ENCODE results near the gene RABAC1. TPM values are rescaled to one million over a fixed set of nuclear protein-coding genes. Genes with fewer than 3 reads are reported as not detected.

RABAC1 gene
- total RNA-seq, 1 donor from 2014 or later = 56.7 TPM

DNA sequence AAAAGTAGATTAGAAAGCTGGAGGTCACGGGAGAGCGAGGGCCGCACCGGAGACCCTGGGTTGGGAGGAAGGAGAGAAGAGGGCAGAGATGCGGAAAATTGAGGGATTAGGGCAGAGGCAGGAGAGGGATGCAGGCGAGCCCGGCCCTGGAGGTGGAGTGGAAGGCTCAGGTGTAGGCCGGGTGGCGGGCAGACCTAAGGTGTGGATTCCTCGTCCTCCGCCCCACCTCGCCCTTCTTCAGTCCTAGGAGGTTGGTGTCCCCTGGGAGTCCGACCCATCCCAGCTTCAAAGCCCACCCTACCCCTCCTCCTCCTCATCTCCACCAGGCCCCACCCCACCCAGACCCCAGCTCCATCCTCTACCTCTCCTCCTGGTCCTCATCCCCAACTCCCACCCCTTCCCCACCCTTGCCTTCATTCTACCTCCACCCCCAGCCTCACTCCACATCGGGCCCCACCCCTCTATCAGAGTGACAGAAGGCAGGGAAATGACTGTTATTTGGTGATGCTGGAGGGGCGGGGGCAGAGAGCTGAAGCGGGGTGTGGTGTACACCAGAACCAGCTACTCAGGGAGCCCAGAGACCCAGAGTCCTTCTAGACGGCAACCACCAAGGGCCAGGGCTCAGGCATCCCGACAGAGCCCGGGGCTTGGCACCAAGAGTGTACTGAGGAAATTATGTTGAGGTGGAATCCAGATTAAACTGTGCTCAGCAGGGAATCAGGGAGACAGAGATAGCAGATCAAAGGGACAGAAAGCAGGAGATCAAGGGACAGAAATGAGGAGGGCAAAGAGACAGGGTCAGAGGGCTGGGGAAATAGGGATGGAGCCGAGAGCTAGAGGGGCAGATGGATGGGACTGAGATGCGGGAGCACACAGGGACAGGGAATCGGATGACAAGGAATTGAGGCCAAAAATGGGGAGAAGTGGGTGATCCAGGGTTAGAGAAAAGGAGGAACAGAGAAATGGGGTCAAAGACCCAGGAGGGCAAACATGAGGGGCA is 37.2 kb downstream of the RABAC1 start:
- no peaks in the 10 kb centered on the region for H3K9me3 ChIP-seq (replicated peaks)
- H3K4me1 ChIP-seq = no peaks in the 10 kb centered on the region
- H3K27me3 ChIP-seq (ENCODE audit: low read depth) = peaks cover 98% of the 10 kb centered on the region
- DNase-seq = no peak
- no peak overlapping the region for H3K27ac ChIP-seq (replicated peaks)
- TF ChIP-seq, protein P1, sequence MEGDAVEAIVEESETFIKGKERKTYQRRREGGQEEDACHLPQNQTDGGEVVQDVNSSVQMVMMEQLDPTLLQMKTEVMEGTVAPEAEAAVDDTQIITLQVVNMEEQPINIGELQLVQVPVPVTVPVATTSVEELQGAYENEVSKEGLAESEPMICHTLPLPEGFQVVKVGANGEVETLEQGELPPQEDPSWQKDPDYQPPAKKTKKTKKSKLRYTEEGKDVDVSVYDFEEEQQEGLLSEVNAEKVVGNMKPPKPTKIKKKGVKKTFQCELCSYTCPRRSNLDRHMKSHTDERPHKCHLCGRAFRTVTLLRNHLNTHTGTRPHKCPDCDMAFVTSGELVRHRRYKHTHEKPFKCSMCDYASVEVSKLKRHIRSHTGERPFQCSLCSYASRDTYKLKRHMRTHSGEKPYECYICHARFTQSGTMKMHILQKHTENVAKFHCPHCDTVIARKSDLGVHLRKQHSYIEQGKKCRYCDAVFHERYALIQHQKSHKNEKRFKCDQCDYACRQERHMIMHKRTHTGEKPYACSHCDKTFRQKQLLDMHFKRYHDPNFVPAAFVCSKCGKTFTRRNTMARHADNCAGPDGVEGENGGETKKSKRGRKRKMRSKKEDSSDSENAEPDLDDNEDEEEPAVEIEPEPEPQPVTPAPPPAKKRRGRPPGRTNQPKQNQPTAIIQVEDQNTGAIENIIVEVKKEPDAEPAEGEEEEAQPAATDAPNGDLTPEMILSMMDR (IDR thresholded peaks at IDR 0.05; ENCODE audit: borderline replicate concordance) = no peak
- H3K36me3 ChIP-seq = no peaks in the 10 kb centered on the region
- no peak overlapping the region for H3K4me3 ChIP-seq
- intact Hi-C loops (cut with micrococcal nuclease) = no loop called here

DNA sequence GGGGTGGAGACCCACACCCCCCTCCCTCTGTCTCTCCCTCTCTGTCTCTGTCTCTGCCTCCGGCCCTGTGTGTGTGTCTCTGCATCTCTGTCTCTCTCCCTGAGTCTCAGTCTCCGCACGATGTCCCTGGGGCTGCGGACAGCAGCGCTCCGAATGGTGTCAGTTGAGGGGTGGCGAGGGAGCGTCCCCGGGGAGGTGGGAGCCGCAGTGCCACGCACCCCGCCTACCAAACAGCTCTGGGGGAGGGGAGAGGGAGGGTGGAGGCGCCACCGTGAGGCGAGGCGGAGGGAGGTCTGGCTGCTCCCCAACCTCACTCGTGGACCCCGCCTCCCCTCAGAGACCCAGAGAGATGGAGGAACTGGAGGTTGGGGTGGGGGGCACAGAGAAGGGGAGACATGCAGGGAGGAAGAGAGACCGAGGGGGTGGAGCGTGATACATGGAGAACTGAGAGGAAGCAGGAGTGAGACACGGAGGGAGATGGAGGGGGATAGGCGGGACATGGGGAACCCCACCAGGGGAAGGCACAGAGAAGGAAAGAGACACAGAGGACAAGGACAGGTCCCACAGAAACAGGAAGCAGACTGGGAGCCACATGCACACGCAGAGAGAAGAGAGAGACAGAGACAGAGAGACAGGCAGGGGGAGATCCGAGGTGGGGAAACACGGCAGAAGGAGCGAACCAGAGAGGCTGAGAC is 38.1 kb downstream of the RABAC1 start:
- Histone ChIP-seq H3K27ac (replicated peaks) (no peak overlapping the region), H3K27me3 (ENCODE audit: low read depth) (peaks cover 98% of the 10 kb centered on the region), H3K9me3 (replicated peaks) (no peaks in the 10 kb centered on the region), H3K4me3 (no peak overlapping the region), H3K4me1 (no peaks in the 10 kb centered on the region), H3K36me3 (no peaks in the 10 kb centered on the region)
- TF ChIP-seq, protein P1 (IDR thresholded peaks at IDR 0.05; ENCODE audit: borderline replicate concordance) = no peak
- no peak for DNase-seq
- intact Hi-C loops (cut with micrococcal nuclease) = no loop called here

DNA sequence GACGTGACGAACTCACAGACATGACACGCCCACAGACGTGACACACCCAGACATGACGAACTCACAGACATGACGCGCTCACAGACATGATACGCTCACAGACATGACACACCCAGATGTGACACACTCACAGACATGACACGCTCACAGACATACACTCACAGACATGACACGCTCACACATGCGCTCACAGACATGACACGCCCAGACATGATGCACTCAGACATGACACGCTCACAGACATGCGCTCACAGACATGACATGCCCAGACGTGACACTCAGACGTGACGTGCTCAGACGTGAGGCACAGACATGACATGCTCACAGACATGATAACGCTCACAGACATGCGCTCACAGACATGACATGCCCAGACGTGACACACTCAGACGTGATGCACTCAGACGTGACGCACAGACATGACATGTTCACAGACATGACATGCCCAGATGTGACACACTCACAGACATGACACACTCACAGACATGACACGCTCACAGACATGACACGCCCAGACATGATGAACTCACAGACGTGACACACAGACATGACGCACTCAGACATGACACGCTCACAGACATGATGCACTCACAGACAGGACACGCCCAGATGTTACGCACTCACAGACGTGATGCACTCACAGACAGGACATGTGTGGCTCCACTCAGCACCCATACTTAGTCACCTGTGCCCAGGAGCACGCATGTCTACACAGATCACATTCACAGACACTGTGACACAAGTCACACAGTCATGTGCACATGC is 39.0 kb downstream of the RABAC1 start:
- no peak for DNase-seq
- intact Hi-C loops (cut with micrococcal nuclease) = no loop called here

DNA sequence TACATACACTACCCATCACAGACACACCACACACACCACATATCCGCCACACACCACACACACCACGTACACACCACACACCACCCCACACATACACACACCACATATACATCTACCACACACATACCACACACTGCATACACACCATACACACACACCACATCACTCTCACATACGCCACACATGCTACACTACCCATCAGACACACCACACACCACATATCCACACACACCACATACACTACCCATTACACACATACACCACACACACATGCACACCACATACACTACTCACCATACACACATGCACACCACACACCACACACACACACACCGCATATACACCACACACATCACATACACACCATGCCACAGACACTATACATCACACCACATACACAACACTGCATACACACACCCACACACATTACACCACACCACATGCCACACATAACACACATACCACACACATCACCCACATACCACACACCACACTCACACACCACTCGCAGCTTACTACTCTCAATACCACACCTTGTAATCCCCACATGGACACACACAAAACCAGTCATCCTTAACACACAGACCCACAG is 40.4 kb downstream of the RABAC1 start:
- peaks cover 94% of the 10 kb centered on the region for H3K27me3 ChIP-seq (ENCODE audit: low read depth)

More for the DNA sequence above, 39.0 kb downstream of the RABAC1 start:
- Histone ChIP-seq H3K9me3 (replicated peaks) (no peaks in the 10 kb centered on the region), H3K4me1 (peaks cover 2% of the 10 kb centered on the region), H3K27me3 (ENCODE audit: low read depth) (peaks cover 98% of the 10 kb centered on the region), H3K36me3 (no peaks in the 10 kb centered on the region), H3K4me3 (no peak overlapping the region), H3K27ac (replicated peaks) (no peak overlapping the region)
- TF ChIP-seq, protein P1 (IDR thresholded peaks at IDR 0.05; ENCODE audit: borderline replicate concordance) = no peak

More for the DNA sequence above, 40.4 kb downstream of the RABAC1 start:
- Histone ChIP-seq H3K4me1 (peaks cover 4% of the 10 kb centered on the region), H3K36me3 (no peaks in the 10 kb centered on the region), H3K27ac (replicated peaks) (no peak overlapping the region), H3K4me3 (no peak overlapping the region), H3K9me3 (replicated peaks) (no peaks in the 10 kb centered on the region)
- intact Hi-C loops (cut with micrococcal nuclease) = no loop called here
- DNase-seq = no peak
- TF ChIP-seq, protein P1 (IDR thresholded peaks at IDR 0.05; ENCODE audit: borderline replicate concordance) = no peak

Measured in left ventricle myocardium inferior (tissue), 1 donor.